IMR-90 (cell line): ENCODE results near the gene MAPK10. TPM values are rescaled to one million over a fixed set of nuclear protein-coding genes. Genes with fewer than 3 reads are reported as not detected.

Experiments
- ATAC-seq: fragments of 200-7000 bp; cut with Tn5 transposase; 2 replicates; pipeline ENCODE4 v1.9.1; 2020; ENCODE audit warnings: low read depth, mild to moderate bottlenecking, moderate library complexity
- BruUV-seq: library from RNA; stranded (reverse); fragments of 400-500 nt; replicated peaks from 2 replicates; lab custom pipeline; 2021; lab: Mats Ljungman, UMichigan
- CTCF ChIA-PET: fragments of 300-600 bp; formaldehyde crosslinking; extraction: SDS; loops from one replicate; lab custom pipeline; 2021; ENCODE audit warnings: antibody characterized with exemption; lab: Yijun Ruan, JAX
- POLR2A ChIA-PET: fragments of 300-600 bp; sonication (Branson Sonifier 250); formaldehyde crosslinking; loops from one replicate; lab custom pipeline; 2022; ENCODE audit warnings: antibody characterized with exemption; ENCODE audit not compliant: unreplicated experiment; lab: Charles Lee
- DNase-seq: peaks from one replicate; pipeline ENCODE4 v3.0.0; 2013
- H2AFZ ChIP-seq: replicated peaks from 2 replicates; pipeline ENCODE3; 2013; ENCODE audit warnings: low read length, mild to moderate bottlenecking; ENCODE audit not compliant: poor library complexity
- H2AK5ac ChIP-seq: 2 replicates; pipeline ENCODE4 v1.6.1; 2013; ENCODE audit warnings: low read depth, low read length, inconsistent platforms
- H2AK9ac ChIP-seq: replicated peaks from 2 replicates; pipeline ENCODE3; 2013; ENCODE audit warnings: mild to moderate bottlenecking, low read depth, low read length, moderate library complexity; ENCODE audit not compliant: poor library complexity
- H2BK120ac ChIP-seq: 2 replicates; pipeline ENCODE4 v1.6.1; 2013; ENCODE audit warnings: low read depth, low read length, inconsistent platforms
- H2BK15ac ChIP-seq: 3 replicates; pipeline ENCODE4 v1.6.1; 2013; ENCODE audit warnings: low read depth, low read length, inconsistent platforms
- H2BK20ac ChIP-seq: 2 replicates; pipeline ENCODE4 v1.6.1; 2013; ENCODE audit warnings: low read depth, mild to moderate bottlenecking, inconsistent platforms, low read length, moderate library complexity
- H2BK5ac ChIP-seq: 2 replicates; pipeline ENCODE4 v1.6.1; 2013; ENCODE audit warnings: mild to moderate bottlenecking, low read depth, low read length, inconsistent platforms; ENCODE audit not compliant: poor library complexity, severe bottlenecking
- H3K14ac ChIP-seq: replicated peaks from 2 replicates; pipeline ENCODE4 v1.6.1; 2013; ENCODE audit warnings: low read depth, low read length, inconsistent platforms
- H3K18ac ChIP-seq: 2 replicates; pipeline ENCODE4 v1.6.1; 2013; ENCODE audit warnings: low read depth, low read length, control low read depth
- H3K23ac ChIP-seq: 2 replicates; pipeline ENCODE4 v1.6.1; 2013; ENCODE audit warnings: low read depth, low read length, inconsistent platforms
- H3K27ac ChIP-seq: 2 replicates; pipeline ENCODE4 v1.5.1; 2013; ENCODE audit warnings: mild to moderate bottlenecking, control low read depth, low read length; ENCODE audit not compliant: insufficient read depth
- H3K27me3 ChIP-seq: 2 replicates; pipeline ENCODE4 v1.6.1; 2013; ENCODE audit warnings: low read length; ENCODE audit not compliant: control insufficient read depth, insufficient read depth
- H3K36me3 ChIP-seq: 2 replicates; pipeline ENCODE4 v1.6.1; 2013; ENCODE audit warnings: low read length, mixed read lengths; ENCODE audit not compliant: control insufficient read depth, insufficient read depth
- H3K4ac ChIP-seq: 2 replicates; pipeline ENCODE4 v1.6.1; 2013; ENCODE audit warnings: low read depth, low read length, inconsistent platforms
- H3K4me1 ChIP-seq: 2 replicates; pipeline ENCODE4 v1.6.1; 2013; ENCODE audit warnings: low read length, mixed read lengths; ENCODE audit not compliant: control insufficient read depth, insufficient read depth
- H3K4me2 ChIP-seq: 2 replicates; pipeline ENCODE4 v1.6.1; 2013; ENCODE audit warnings: low read depth, mild to moderate bottlenecking, control low read depth, low read length, moderate library complexity
- H3K4me3 ChIP-seq: 2 replicates; pipeline ENCODE4 v1.5.1; 2013; ENCODE audit warnings: low read depth, mild to moderate bottlenecking, control low read depth, low read length, moderate library complexity; ENCODE audit not compliant: insufficient read depth
- H3K56ac ChIP-seq: 2 replicates; pipeline ENCODE4 v1.6.1; 2013; ENCODE audit warnings: low read length, inconsistent platforms; ENCODE audit not compliant: insufficient read depth; ENCODE audit errors: extremely low read depth
- H3K79me1 ChIP-seq, 2 experiments: 2 replicates each; pipeline ENCODE4 v1.6.1; 2013; ENCODE audit warnings: low read length in 2 of 2, inconsistent platforms in 1 of 2, low read depth in 1 of 2
- H3K9ac ChIP-seq: 2 replicates; pipeline ENCODE4 v1.6.1; 2013; ENCODE audit warnings: low read depth, low read length, control low read depth
- H3K9me1 ChIP-seq: 2 replicates; pipeline ENCODE4 v1.6.1; 2013; ENCODE audit warnings: low read length, inconsistent platforms; ENCODE audit not compliant: insufficient read depth
- H3K9me3 ChIP-seq: 2 replicates; pipeline ENCODE4 v1.6.1; 2013; ENCODE audit warnings: low read length; ENCODE audit not compliant: control insufficient read depth, insufficient read depth
- H4K20me1 ChIP-seq: 2 replicates; pipeline ENCODE4 v1.6.1; 2013; ENCODE audit warnings: low read length, inconsistent platforms; ENCODE audit not compliant: insufficient read depth
- H4K5ac ChIP-seq: 2 replicates; pipeline ENCODE4 v1.6.1; 2013; ENCODE audit warnings: mild to moderate bottlenecking, low read depth, low read length, control low read depth
- H4K8ac ChIP-seq, 2 experiments: 2 replicates each; pipeline ENCODE4 v1.6.1; 2013; ENCODE audit warnings: low read depth in 2 of 2, low read length in 2 of 2, control low read depth in 1 of 2, inconsistent platforms in 1 of 2
- H4K91ac ChIP-seq: 2 replicates; pipeline ENCODE4 v1.6.1; 2013; ENCODE audit warnings: low read depth, low read length, inconsistent platforms; ENCODE audit not compliant: insufficient read depth
- CTCF ChIP-seq: conservative IDR thresholded peaks from 2 replicates; pipeline ENCODE4 v1.5.1; 2012; ENCODE audit warnings: mild to moderate bottlenecking, low read depth, low read length, improper control_type of control experiment
- FOS ChIP-seq: fragments of 150-350 bp; IDR thresholded peaks from 2 replicates; pipeline ENCODE4 v1.6.1; 2016; ENCODE audit warnings: low read depth, low read length
- SMC3 ChIP-seq: fragments of 150-350 bp; IDR thresholded peaks from 2 replicates; pipeline ENCODE4 v1.6.1; 2016; ENCODE audit warnings: low read depth, mild to moderate bottlenecking, antibody characterized with exemption, low read length, moderate library complexity
- WGBS, 2 experiments: methylation state at CpG; one replicate each; pipeline versions ENCODE4 v1.1.5 to v1.1.7; 2013; ENCODE audit warnings: missing lambda C conversion rate in 2 of 2; ENCODE audit not compliant: insufficient read length in 1 of 2; ENCODE audit errors: extremely low coverage in 2 of 2; 5-methylcytosine and 5-hydroxymethylcytosine counted together
- dilution Hi-C: fragments of 300-500 bp; cut with HindIII; formaldehyde crosslinking; loops from one replicate; pipeline ENCODE4 v1.14.3; 2018; ENCODE audit warnings: low sequenced_read_pairs; ENCODE audit not compliant: unreplicated experiment
- in situ Hi-C: fragments of 300-500 bp; cut with MboI; formaldehyde crosslinking; loops from 3 replicates; pipeline ENCODE4 v1.14.3; 2019; ENCODE audit warnings: low sequenced_read_pairs, inconsistent platforms, mixed read lengths
- intact Hi-C: fragments of 100-400 bp; cut with micrococcal nuclease; formaldehyde crosslinking; loops from 2 replicates; pipeline ENCODE4 v1.10.0; 2022
- polyA plus RNA-seq, 3 experiments: library from polyadenylated mRNA; depleted of rRNA; stranded (reverse); fragments of >200 nt; gene quantifications; 2 replicates each; pipeline ENCODE4 v1.2.3, GENCODE V29; 2012; ENCODE audit warnings: low replicate concordance in 1 of 3
- total RNA-seq: library from RNA; depleted of rRNA; stranded (reverse); fragments of >200 nt; gene quantifications from 2 replicates; pipeline ENCODE4 v1.2.3, GENCODE V29; 2012

The MAPK10 gene
- total and polyA plus RNA-seq, 2 of the 4 experiments (the other 2 are of a cell fraction), result 2.8 to 6.5 TPM

- no peaks in the 10 kb centered on the region for H4K20me1 ChIP-seq
- H4K5ac ChIP-seq, result no peak overlapping the region
- dilution Hi-C loops (no loop called here), in situ Hi-C loops (no loop called here), intact Hi-C loops (no loop called here)
- H2BK120ac ChIP-seq, result no peak overlapping the region
- no CpG with 5 or more reads among the region's 2 CpGs for WGBS, 2 experiments
- no peak overlapping the region for H4K91ac ChIP-seq
- H3K9ac ChIP-seq, result no peak overlapping the region
- H3K4me3 ChIP-seq, result no peak overlapping the region
- H2AK5ac ChIP-seq, result no peak overlapping the region
- H2BK15ac ChIP-seq, result no peak overlapping the region
- no peak overlapping the region for H3K18ac ChIP-seq
- ChIA-PET POLR2A (no interaction called here), CTCF (no interaction called here)
- no peak overlapping the region for H3K23ac ChIP-seq
- no peaks in the 10 kb centered on the region for H3K79me1 ChIP-seq
- H3K27ac ChIP-seq, result no peak overlapping the region
- TF ChIP-seq SMC3, result no peak
- TF ChIP-seq FOS, result no peak
- no peak for TF ChIP-seq CTCF
- H3K4me1 ChIP-seq, result 0 out of 2 replicates have a peak, but pooled peaks cover 1% of the 10 kb centered on the region
- H3K27me3 ChIP-seq, result no peaks in the 10 kb centered on the region
- H3K36me3 ChIP-seq, result no peaks in the 10 kb centered on the region
- peak overlapping the region in 1 of 2 experiments; percentile 17; a peak in 2 of 4 replicates for H4K8ac ChIP-seq
- 0 out of 2 replicates have a peak overlapping the region, but pooled peaks have one; percentile 37 for H3K14ac ChIP-seq
- H2AFZ ChIP-seq, result peak overlapping the region; percentile 67
- H2AK9ac ChIP-seq, result no peak overlapping the region
- H2BK20ac ChIP-seq, result no peak overlapping the region
- BruUV-seq, result no TSS peak
- H3K56ac ChIP-seq, result 0 out of 2 replicates have a peak overlapping the region, but pooled peaks have one; percentile 25
- DNase-seq, result peak; percentile 10
- 0 out of 2 replicates have a peak, but pooled peaks cover 3% of the 10 kb centered on the region for H3K9me1 ChIP-seq
- H3K9me3 ChIP-seq, result no peaks in the 10 kb centered on the region
- ATAC-seq, result peak; percentile 53
- no peak overlapping the region for H3K4ac ChIP-seq
- H2BK5ac ChIP-seq, result no peak overlapping the region
- H3K4me2 ChIP-seq, result peak overlapping the region; percentile 86
Observed at GRCh38 chr4:86089781-86090323, 270.0 kb downstream of the MAPK10 start.
